ENCODE data around the gene KRT37. TPM values are rescaled to one million over a fixed set of nuclear protein-coding genes. Genes with fewer than 3 reads are reported as not detected.

The KRT37 gene
- total RNA-seq, 1 experiment from 2014 or later, result not detected

GRCh38 chr17:41393826-41394225 lies 30.6 kb downstream of the KRT37 start:
- ATAC-seq (no peak), DNase-seq (ENCODE audit: low read depth, low spot score) (no peak)
- Histone ChIP-seq H3K9me3 (ENCODE audit: control insufficient read depth, insufficient read depth, low read depth, low read length) (no peaks in the 10 kb centered on the region), H3K27me3 (ENCODE audit: control insufficient read depth, insufficient read depth, low read length) (no peaks in the 10 kb centered on the region), H3K4me3 (ENCODE audit: low read depth in 2 of 2, low read length in 2 of 2) (no peak overlapping the region), H3K4me1 (ENCODE audit: control insufficient read depth, insufficient read depth, low read length) (no peaks in the 10 kb centered on the region), H3K27ac (ENCODE audit: low read length) (no peak overlapping the region), H3K36me3 (ENCODE audit: control insufficient read depth, insufficient read depth, low read length) (no peaks in the 10 kb centered on the region)
- POLR2A ChIA-PET, result no interaction called here
- in situ Hi-C loops (cut with HindIII; ENCODE audit: low pct_unique_long_range_greater_than_20kb, low sequenced_read_pairs) (no loop called here), intact Hi-C loops (cut with micrococcal nuclease; ENCODE audit: unreplicated experiment) (no loop called here)
- CTCF ChIA-PET, result no interaction called here
- BruUV-seq (replicated peaks), result no TSS peak
- no peak for TF ChIP-seq TCF7L2 (IDR thresholded peaks at IDR 0.05; ENCODE audit: low read depth, low read length)

GRCh38 chr17:41393294-41393693 lies 31.1 kb downstream of the KRT37 start:
- no peak for TF ChIP-seq SIN3A (IDR thresholded peaks at IDR 0.05; ENCODE audit: borderline replicate concordance, insufficient read depth, low read depth, low read length)
- TF ChIP-seq TCF7L2 (IDR thresholded peaks at IDR 0.05; ENCODE audit: low read depth, low read length), result no peak
- no peak for TF ChIP-seq CTCF (IDR thresholded peaks at IDR 0.05)
- no peak overlapping the region for H3K27ac ChIP-seq (ENCODE audit: low read length)
- no peaks in the 10 kb centered on the region for H3K36me3 ChIP-seq (ENCODE audit: control insufficient read depth, insufficient read depth, low read length)
- BruUV-seq (replicated peaks), result no TSS peak
- CTCF ChIA-PET, result interaction anchor here (0.5 kb wide), 1 partner anchor 84 kb away, joined by 4 read pairs; no protein-coding TSS in a partner anchor
- no peaks in the 10 kb centered on the region for H3K27me3 ChIP-seq (ENCODE audit: control insufficient read depth, insufficient read depth, low read length)
- intact Hi-C loops (cut with micrococcal nuclease; ENCODE audit: unreplicated experiment) (no loop called here), in situ Hi-C loops (cut with HindIII; ENCODE audit: low pct_unique_long_range_greater_than_20kb, low sequenced_read_pairs) (no loop called here)
- H3K4me1 ChIP-seq (ENCODE audit: control insufficient read depth, insufficient read depth, low read length), result no peaks in the 10 kb centered on the region
- no peaks in the 10 kb centered on the region for H3K9me3 ChIP-seq (ENCODE audit: control insufficient read depth, insufficient read depth, low read depth, low read length)
- ATAC-seq (no peak), DNase-seq (ENCODE audit: low read depth, low spot score) (no peak)
- POLR2A ChIA-PET, result no interaction called here
- no peak overlapping the region for H3K4me3 ChIP-seq (ENCODE audit: low read depth in 2 of 2, low read length in 2 of 2)

GRCh38 chr17:41392278-41392677 lies 32.1 kb downstream of the KRT37 start:
- H3K27ac ChIP-seq (ENCODE audit: low read length), result no peak overlapping the region
- ATAC-seq (no peak), DNase-seq (ENCODE audit: low read depth, low spot score) (no peak)
- TF ChIP-seq SIN3A (IDR thresholded peaks at IDR 0.05; ENCODE audit: borderline replicate concordance, insufficient read depth, low read depth, low read length), result no peak
- no peak for TF ChIP-seq TCF7L2 (IDR thresholded peaks at IDR 0.05; ENCODE audit: low read depth, low read length)
- TF ChIP-seq CTCF (IDR thresholded peaks at IDR 0.05), result no peak
- TF ChIP-seq REST (IDR thresholded peaks at IDR 0.05; ENCODE audit: insufficient read depth in 1 of 2, low read depth in 2 of 2, low read length in 1 of 2), result no peak
- no peak for TF ChIP-seq POLR2AphosphoS5 (IDR thresholded peaks at IDR 0.05; ENCODE audit: low read depth, low read length)
- CTCF ChIA-PET, result no interaction called here
- POLR2A ChIA-PET, result no interaction called here
- intact Hi-C loops (cut with micrococcal nuclease; ENCODE audit: unreplicated experiment), result no loop called here
- no peaks in the 10 kb centered on the region for H3K4me1 ChIP-seq (ENCODE audit: control insufficient read depth, insufficient read depth, low read length)
- no peaks in the 10 kb centered on the region for H3K27me3 ChIP-seq (ENCODE audit: control insufficient read depth, insufficient read depth, low read length)
- no peaks in the 10 kb centered on the region for H3K36me3 ChIP-seq (ENCODE audit: control insufficient read depth, insufficient read depth, low read length)
- BruUV-seq (replicated peaks), result no TSS peak
- in situ Hi-C loops (cut with HindIII; ENCODE audit: low pct_unique_long_range_greater_than_20kb, low sequenced_read_pairs), result no loop called here
- no peaks in the 10 kb centered on the region for H3K9me3 ChIP-seq (ENCODE audit: control insufficient read depth, insufficient read depth, low read depth, low read length)
- no peak overlapping the region for H3K4me3 ChIP-seq (ENCODE audit: low read depth in 2 of 2, low read length in 2 of 2)
